Mesendoderm (in vitro differentiated cells): ENCODE measurements around the gene REN.

Source experiments
- DNase-seq: peaks from one replicate; pipeline ENCODE4 v3.0.0; 2013
- H2AK5ac ChIP-seq: 2 replicates; pipeline ENCODE4 v1.6.1; 2013; ENCODE audit warnings: low read length, inconsistent platforms
- H2BK120ac ChIP-seq: 2 replicates; pipeline ENCODE4 v1.6.1; 2013; ENCODE audit warnings: low read depth, mild to moderate bottlenecking, low read length, moderate library complexity, mixed read lengths
- H2BK15ac ChIP-seq: replicated peaks from 2 replicates; pipeline ENCODE4 v1.6.1; 2013; ENCODE audit warnings: low read depth, mild to moderate bottlenecking, moderate library complexity
- H2BK5ac ChIP-seq: 2 replicates; pipeline ENCODE4 v1.6.1; 2013; ENCODE audit warnings: low read length, inconsistent platforms
- H3K18ac ChIP-seq: 2 replicates; pipeline ENCODE4 v1.6.1; 2013; ENCODE audit warnings: mild to moderate bottlenecking, low read length, mixed read lengths
- H3K23ac ChIP-seq: one replicate; pipeline ENCODE4 v1.6.1; 2013; ENCODE audit warnings: low read length
- H3K27ac ChIP-seq: 2 replicates; pipeline ENCODE4 v1.5.1; 2013; ENCODE audit warnings: low read depth, mild to moderate bottlenecking, inconsistent platforms, low read length, moderate library complexity
- H3K27me3 ChIP-seq: 2 replicates; pipeline ENCODE4 v1.6.1; 2013; ENCODE audit warnings: low read length, control low read depth, mild to moderate bottlenecking, inconsistent platforms; ENCODE audit not compliant: insufficient read depth, poor library complexity
- H3K36me3 ChIP-seq: 2 replicates; pipeline ENCODE4 v1.6.1; 2013; ENCODE audit warnings: low read length, inconsistent platforms; ENCODE audit not compliant: control insufficient read depth, insufficient read depth
- H3K4ac ChIP-seq: one replicate; pipeline ENCODE4 v1.6.1; 2013; ENCODE audit warnings: low read depth, mild to moderate bottlenecking, low read length, moderate library complexity
- H3K4me1 ChIP-seq: 2 replicates; pipeline ENCODE4 v1.6.1; 2013; ENCODE audit warnings: low read depth, low read length, inconsistent platforms; ENCODE audit not compliant: control insufficient read depth
- H3K4me2 ChIP-seq: 2 replicates; pipeline ENCODE4 v1.6.1; 2013; ENCODE audit warnings: low read length
- H3K4me3 ChIP-seq: 2 replicates; pipeline ENCODE4 v1.5.1; 2013; ENCODE audit warnings: mild to moderate bottlenecking, low read length
- H3K56ac ChIP-seq: one replicate; pipeline ENCODE4 v1.6.1; 2013; ENCODE audit warnings: low read length
- H3K79me1 ChIP-seq: 2 replicates; pipeline ENCODE4 v1.6.1; 2013; ENCODE audit warnings: low read length, inconsistent platforms
- H3K79me2 ChIP-seq: 2 replicates; pipeline ENCODE4 v1.6.1; 2013; ENCODE audit warnings: mild to moderate bottlenecking, low read length; ENCODE audit not compliant: control insufficient read depth, insufficient read depth
- H3K9ac ChIP-seq: 2 replicates; pipeline ENCODE4 v1.6.1; 2013; ENCODE audit warnings: low read length, inconsistent platforms
- H4K5ac ChIP-seq: one replicate; pipeline ENCODE4 v1.6.1; 2013; ENCODE audit warnings: low read length
- H4K8ac ChIP-seq: one replicate; pipeline ENCODE4 v1.6.1; 2013; ENCODE audit warnings: low read depth, mild to moderate bottlenecking, control low read depth, low read length, moderate library complexity
- whole genome bisulfite sequencing: extraction: QIAGEN DNeasy Blood & Tissue Kit; methylation state at CpG from one replicate; pipeline ENCODE4 v1.1.7; 2013; ENCODE audit warnings: low lambda C conversion rate, missing lambda C conversion rate; ENCODE audit not compliant: insufficient coverage; ENCODE audit errors: extremely low coverage; 5-methylcytosine and 5-hydroxymethylcytosine counted together

The REN gene

DNA sequence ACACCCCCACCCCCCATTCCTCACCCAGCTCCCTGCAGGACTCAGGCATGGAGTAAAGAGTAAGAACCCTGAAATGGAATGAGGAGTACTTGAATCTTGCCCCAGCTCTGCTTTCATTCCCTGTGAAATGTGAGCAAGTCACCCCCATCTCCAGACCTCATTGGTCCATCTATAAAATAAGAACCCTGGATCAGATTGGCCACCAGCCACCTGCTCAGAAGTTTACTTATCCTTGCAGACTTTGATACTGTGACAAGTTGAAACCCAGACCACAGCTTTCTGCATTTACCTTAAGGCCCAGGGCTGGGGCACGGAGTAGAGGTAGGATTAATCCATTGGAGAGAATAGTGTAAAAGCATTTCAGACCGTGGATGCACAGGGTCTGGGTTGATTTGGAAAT lies 27.9 kb upstream of the REN start:
- Histone ChIP-seq H3K79me2 (no peaks in the 10 kb centered on the region), H3K4me1 (no peaks in the 10 kb centered on the region), H3K36me3 (no peaks in the 10 kb centered on the region), H2AK5ac (no peak overlapping the region), H2BK15ac (no peak overlapping the region), H3K27me3 (peaks cover 2% of the 10 kb centered on the region), H3K27ac (no peak overlapping the region), H3K4ac (no peak overlapping the region), H4K8ac (no peak overlapping the region), H3K18ac (no peak overlapping the region), H3K56ac (no peak overlapping the region), H2BK5ac (no peak overlapping the region), H3K4me2 (no peak overlapping the region), H3K23ac (no peak overlapping the region), H3K9ac (no peak overlapping the region), H4K5ac (no peak overlapping the region), H2BK120ac (no peak overlapping the region), H3K79me1 (no peaks in the 10 kb centered on the region), H3K4me3 (no peak overlapping the region)
- no CpG with 5 or more reads among the region's 2 CpGs for WGBS
- no peak for DNase-seq

DNA sequence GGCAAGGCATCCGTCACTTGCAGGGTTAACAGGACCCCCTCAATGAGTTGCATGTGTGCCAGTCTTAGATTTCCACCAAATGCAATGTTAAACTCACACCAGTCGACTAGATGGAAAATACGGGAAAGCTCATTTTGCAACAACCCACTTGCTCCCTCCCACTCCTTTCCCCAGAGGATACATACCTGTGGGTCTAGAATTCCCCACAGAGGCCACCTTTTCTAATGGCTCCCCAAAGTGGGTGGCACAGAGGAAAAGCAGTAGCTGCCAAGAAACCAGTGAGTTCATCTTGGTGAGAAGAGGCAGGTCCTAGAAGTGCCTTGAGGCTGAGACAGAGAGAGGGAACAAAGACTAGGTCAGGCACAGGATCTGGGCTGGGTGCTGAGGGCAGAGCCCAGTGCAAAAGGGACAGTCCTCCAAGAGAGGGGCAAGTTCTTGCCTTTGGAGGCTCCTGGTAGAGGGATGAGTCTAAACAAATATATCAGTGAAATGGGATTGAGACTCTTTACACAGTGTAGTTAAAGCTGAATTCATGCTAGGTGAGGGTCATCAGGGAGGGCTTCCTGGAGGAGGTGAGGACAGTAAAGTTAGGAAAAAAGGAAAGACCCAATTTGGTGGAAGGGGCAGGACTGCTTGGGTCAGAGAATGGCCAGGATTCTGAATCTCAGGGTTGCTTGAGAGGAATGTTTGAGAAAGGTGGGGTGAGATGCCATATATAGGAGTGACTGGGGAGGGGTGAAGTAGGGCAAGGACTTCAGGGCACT lies 26.6 kb upstream of the REN start:
- Histone ChIP-seq H3K4me3 (no peak overlapping the region), H3K9ac (no peak overlapping the region), H3K23ac (no peak overlapping the region), H4K5ac (no peak overlapping the region), H3K36me3 (no peaks in the 10 kb centered on the region), H4K8ac (no peak overlapping the region), H2BK120ac (no peak overlapping the region), H3K4ac (no peak overlapping the region), H3K56ac (no peak overlapping the region), H3K18ac (no peak overlapping the region), H3K27me3 (peaks cover 2% of the 10 kb centered on the region), H3K79me2 (no peaks in the 10 kb centered on the region), H2AK5ac (no peak overlapping the region), H3K4me1 (no peaks in the 10 kb centered on the region), H3K79me1 (no peaks in the 10 kb centered on the region), H3K4me2 (no peak overlapping the region), H2BK5ac (no peak overlapping the region), H2BK15ac (no peak overlapping the region), H3K27ac (no peak overlapping the region)
- whole genome bisulfite sequencing: no CpG with 5 or more reads among the region's 3 CpGs
- no peak for DNase-seq

DNA sequence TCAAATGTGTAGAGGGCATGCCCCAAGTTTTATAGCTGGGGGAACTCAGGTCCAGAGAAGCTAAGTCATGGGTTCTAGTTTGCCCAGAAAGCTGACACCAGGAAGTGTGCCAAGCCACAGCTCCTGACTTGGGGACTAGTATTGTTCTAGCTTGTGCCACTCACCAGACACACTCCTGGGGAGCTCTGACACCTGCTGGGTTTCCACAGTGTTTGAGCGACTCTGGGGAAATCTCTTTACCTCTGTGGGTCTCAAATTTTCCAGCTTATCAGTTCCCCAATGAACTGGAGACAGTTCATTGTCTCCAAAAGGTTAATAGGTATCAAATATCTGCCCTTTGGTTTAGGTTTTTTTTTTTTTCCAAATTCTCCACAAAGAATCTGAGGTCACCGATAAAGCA lies 25.9 kb upstream of the REN start:
- Histone ChIP-seq H3K23ac (no peak overlapping the region), H3K4me2 (no peak overlapping the region), H3K79me2 (no peaks in the 10 kb centered on the region), H3K18ac (no peak overlapping the region), H2BK120ac (no peak overlapping the region), H3K4me3 (no peak overlapping the region), H3K36me3 (no peaks in the 10 kb centered on the region), H3K4me1 (no peaks in the 10 kb centered on the region), H4K8ac (no peak overlapping the region), H2AK5ac (no peak overlapping the region), H3K27me3 (peaks cover 2% of the 10 kb centered on the region), H3K27ac (no peak overlapping the region), H3K4ac (no peak overlapping the region), H3K79me1 (no peaks in the 10 kb centered on the region), H2BK15ac (no peak overlapping the region), H3K56ac (no peak overlapping the region), H2BK5ac (no peak overlapping the region), H4K5ac (no peak overlapping the region), H3K9ac (no peak overlapping the region)
- WGBS: no CpG with 5 or more reads among the region's 2 CpGs
- DNase-seq: no peak

DNA sequence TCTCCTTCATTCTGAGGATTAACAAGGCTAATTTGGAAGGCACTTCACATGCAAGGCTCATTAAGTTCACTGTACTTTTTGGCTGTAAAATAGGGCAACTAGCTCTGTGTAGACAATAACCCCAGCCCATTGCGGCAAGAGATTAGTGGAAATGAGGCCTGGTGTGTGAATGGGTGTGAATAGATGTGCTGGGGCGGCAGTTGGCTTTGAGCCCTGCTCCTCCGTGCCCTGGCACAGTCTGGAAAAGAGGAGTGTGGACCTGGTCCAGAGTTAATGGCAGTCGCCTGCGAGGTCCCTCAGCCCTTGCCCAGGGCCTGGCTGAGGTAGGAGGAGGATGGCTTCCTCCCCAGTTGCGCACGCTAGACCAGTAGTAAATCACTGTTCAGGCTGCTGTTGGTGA lies 25.3 kb upstream of the REN start:
- Histone ChIP-seq H3K4me3 (no peak overlapping the region), H3K4me1 (no peaks in the 10 kb centered on the region), H3K23ac (no peak overlapping the region), H3K56ac (no peak overlapping the region), H2AK5ac (no peak overlapping the region), H3K79me1 (no peaks in the 10 kb centered on the region), H3K36me3 (no peaks in the 10 kb centered on the region), H3K9ac (no peak overlapping the region), H3K4me2 (no peak overlapping the region), H2BK15ac (no peak overlapping the region), H4K8ac (no peak overlapping the region), H4K5ac (no peak overlapping the region), H3K27me3 (peaks cover 2% of the 10 kb centered on the region), H2BK120ac (no peak overlapping the region), H3K4ac (no peak overlapping the region), H2BK5ac (no peak overlapping the region), H3K27ac (no peak overlapping the region), H3K18ac (no peak overlapping the region), H3K79me2 (no peaks in the 10 kb centered on the region)
- no peak for DNase-seq
- WGBS: no CpG with 5 or more reads among the region's 7 CpGs

DNA sequence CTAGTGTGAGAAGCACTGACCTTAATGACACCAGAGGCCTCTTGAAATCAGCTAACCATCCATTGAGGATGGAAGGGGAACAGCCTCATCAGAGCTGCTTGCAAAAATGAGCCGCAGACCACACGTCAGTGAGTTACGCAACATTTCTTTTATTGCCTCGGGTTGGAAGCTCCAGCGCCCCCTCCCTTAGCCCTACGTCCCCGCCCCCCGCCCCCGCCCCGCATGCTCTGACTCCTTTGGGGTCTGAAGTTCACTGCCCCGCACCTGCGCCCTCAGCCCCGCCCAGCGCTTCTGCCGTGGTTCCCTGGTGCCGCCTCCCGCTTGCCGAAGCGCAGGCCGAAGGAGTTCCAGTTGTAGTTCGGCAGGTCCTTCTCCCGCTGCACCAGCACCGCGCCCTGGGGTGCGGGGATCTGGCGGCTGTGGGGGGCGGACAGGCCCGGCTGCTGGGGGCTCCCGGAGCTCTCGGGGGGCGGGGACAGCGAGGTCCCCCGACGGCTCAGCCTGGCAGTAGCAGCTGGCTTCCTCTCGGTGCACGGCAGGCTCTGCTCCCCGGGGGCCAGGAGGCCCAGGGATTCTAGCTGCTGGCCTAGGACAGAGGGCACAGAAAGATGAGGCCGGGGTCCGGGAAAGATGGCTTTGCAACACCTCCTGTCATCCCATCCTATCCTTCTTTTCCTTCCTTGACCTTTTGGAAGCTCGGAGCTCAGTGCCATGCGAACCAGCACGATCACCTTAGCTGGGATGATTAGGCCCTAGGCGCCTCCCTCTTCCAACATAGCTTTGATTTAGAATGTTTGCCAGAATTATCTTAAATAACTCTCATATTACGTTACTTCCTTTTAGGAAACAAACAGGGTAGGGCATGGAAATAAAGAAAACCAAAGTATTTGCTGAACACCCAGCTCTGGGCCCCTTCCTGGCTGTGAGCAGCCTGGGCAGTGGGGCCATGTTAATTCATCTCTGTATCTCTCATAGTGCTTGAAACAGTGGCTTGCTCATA lies 24.4 kb upstream of the REN start:
- H3K4me3 ChIP-seq: no peak overlapping the region
- no peak for DNase-seq
- H4K5ac ChIP-seq: no peak overlapping the region
- no peak overlapping the region for H2BK15ac ChIP-seq
- no peaks in the 10 kb centered on the region for H3K4me1 ChIP-seq
- peaks cover 2% of the 10 kb centered on the region for H3K27me3 ChIP-seq
- no peak overlapping the region for H3K27ac ChIP-seq
- no peak overlapping the region for H3K4me2 ChIP-seq
- WGBS: no CpG with 5 or more reads among the region's 44 CpGs
- no peaks in the 10 kb centered on the region for H3K79me2 ChIP-seq
- H2BK5ac ChIP-seq: no peak overlapping the region
- no peak overlapping the region for H3K4ac ChIP-seq
- H3K18ac ChIP-seq: no peak overlapping the region
- no peak overlapping the region for H3K56ac ChIP-seq
- H2BK120ac ChIP-seq: no peak overlapping the region
- no peaks in the 10 kb centered on the region for H3K79me1 ChIP-seq
- no peak overlapping the region for H3K9ac ChIP-seq
- no peak overlapping the region for H2AK5ac ChIP-seq
- no peak overlapping the region for H3K23ac ChIP-seq
- H3K36me3 ChIP-seq: no peaks in the 10 kb centered on the region
- H4K8ac ChIP-seq: no peak overlapping the region
